Posterior cingulate gyrus (tissue), 11 donors: ENCODE data around the gene GNAL.
"Not testable (repeated sequence)": the region's sequence is repeated elsewhere in the genome, so short reads cannot be mapped to it uniquely, and the experiment has no call there.

Experiments used
- DNase-seq, 10 donors: peaks; one replicate each; pipeline versions ENCODE4 v3.0.0 to v3.0.0-alpha.2; 2020 to 2021; ENCODE audit warnings: mixed read lengths in 3 of 10
- intact Hi-C: fragments of 100-400 bp; cut with DNase I; formaldehyde crosslinking; loops from one replicate; pipeline ENCODE4 v1.15.1; 2023

GNAL gene

DNA sequence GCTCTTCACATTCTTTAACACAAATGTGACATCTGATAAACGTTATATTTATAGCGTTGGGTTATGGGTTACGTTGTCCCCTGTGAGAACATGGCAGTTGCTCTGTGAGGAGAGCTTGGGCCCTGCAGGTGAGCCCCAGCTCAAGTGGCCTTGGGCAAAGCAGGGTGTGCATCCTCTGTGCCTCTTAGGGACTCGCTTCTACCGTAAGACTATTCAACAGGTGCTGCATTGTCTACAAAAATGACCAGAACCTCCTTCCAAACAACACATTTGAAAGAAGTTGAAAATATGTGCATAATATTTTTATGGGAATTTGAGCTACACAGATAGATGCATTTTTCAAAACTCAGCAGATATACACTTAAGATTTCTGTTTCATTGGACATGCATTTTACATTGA is 145.7 kb downstream of the GNAL start:
- no peak for DNase-seq
- intact Hi-C loops = no loop called here

DNA sequence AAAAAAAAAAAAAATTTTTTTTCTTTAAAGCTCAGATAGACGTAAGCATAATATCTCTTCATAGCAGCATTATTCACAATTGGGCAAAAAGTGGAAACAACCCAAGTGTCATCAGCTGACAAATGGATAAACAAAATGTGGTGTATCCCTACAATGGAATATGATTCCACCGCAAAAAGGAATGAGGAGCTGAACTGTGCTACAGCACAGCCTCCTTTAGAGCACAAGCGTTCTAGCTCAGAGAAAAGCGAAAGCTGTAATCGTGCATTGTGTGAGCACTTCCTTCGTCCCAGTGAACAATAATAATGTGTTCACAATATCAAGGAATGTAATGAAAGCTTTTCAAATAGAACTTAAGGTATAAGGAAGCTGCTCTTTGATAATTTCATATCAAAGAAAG is 150.5 kb downstream of the GNAL start:
- intact Hi-C loops = no loop called here
- DNase-seq = no peak

DNA sequence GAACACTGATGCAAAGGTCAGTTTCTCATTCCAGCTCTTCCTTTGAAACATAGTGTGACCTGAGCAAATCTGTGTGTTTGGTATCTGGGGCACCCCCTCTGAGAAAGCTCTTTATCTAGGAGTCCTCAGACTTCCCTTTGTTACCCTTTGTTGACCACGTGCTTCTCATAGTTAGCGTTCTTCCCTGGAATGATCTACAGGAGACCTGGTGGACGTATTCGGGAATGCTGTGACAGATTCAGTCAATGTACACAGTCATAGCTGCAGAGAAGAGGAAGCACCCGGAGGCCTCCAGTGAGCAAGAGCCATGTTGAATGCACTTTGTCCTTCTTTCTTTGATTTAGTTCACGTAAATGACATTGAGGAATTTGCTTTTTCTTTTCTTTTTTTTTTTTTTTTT is 151.4 kb downstream of the GNAL start:
- intact Hi-C loops = loop anchor here (10.0 kb wide), 1 partner anchor 106 kb away; no protein-coding TSS in a partner anchor
- no peak for DNase-seq

DNA sequence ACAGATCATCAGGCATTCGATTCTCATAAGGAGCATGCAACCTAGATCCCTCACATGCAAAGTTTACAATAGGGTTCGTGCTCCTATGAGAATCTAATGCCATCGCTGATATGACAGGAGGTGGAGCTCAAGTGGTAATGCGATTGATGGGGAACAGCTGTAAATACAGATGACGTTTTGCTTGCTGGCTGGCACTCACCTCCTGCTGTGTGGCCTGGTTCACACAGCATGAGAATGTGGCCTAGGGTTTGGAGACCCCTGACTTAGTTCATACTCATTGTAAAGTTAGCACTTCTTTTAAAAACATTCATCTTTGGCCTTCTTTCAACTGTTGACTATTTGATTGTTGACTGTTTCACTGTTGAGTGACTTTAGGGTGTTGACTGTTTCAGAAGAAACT is 153.5 kb downstream of the GNAL start:
- intact Hi-C loops = loop anchor here (10.0 kb wide), 1 partner anchor 108 kb away; no protein-coding TSS in a partner anchor
- DNase-seq = no peak

DNA sequence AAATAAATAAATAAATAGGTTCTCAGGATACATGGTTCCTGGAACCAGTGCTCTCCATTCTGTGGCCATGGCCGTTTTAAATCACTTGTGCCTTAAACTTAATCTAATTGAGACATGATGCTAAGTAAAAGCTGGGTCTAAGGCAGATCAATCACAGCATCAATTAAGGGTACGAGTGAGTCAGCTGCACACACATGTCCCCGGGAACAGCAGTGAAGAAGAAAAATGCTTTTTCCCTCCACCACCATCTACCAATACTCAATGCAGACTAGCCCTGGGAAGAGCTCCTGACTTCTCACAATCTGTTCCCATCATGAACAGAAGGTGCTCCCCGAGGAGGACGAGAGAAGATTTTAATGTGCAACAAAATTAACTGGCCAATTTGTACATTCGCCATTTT is 155.4 kb downstream of the GNAL start:
- no peak for DNase-seq
- intact Hi-C loops = loop anchor here (10.0 kb wide), 1 partner anchor 110 kb away; no protein-coding TSS in a partner anchor

DNA sequence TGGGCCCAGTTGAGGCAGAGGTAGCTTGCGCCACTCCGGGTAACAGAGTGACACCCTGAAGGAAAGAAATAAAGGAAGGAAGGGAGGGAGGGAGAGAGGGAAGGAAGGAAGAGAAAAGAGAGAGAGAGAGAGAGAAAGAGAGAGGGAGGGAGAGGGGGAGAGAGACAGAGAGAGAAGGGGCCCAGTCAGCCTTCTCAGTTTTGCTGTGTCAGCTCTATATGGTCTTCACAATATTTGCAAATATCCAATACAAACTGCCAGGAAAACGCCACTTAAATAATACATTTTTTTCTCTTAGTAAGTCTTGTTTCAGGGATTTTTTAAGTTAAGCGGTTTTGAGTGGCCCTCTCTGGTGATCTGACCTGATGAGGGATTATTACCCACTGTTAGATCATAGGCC is 156.6 kb downstream of the GNAL start:
- intact Hi-C loops = loop anchor here (10.0 kb wide), 1 partner anchor 111 kb away; no protein-coding TSS in a partner anchor
- no peak for DNase-seq

DNA sequence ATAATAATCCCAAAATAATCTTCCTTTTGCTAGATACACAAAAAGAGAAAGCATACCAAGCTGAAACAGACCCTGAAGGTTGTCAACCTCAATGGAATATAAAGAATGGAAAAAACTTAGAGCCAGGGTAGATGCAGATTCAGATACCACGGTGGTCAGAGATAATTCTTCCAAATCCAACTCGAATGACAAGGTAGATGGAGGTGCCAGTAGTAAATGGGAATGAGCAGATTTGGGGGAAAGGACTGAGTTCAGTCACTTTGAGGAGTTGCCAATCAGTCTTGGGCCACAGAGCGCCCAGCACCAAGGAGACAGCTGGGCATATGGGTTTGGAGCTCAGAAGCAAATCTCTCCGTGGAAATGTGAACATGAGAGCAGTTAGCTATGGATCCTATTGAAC is 158.7 kb downstream of the GNAL start:
- intact Hi-C loops = loop anchor here (10.0 kb wide), 1 partner anchor 113 kb away; no protein-coding TSS in a partner anchor
- DNase-seq = no peak

DNA sequence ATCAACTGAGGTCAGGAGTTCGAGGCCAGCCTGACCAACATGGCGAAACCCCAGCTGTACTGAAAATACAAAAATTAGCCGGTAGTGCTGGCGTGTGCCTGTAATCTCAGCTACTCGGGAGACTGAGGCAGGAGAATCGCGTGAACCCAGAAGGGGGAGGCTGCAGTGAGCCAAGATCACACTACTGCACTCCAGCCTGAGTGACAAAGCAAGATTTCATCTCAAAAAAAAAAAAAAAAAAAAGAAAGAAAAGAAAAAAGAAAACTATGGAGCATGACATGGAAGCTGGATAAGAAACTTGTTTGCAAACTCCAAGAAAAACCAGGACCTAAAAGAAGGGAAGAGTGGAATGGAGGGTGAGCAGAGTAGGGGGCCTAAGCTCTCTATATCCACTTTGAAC is 160.2 kb downstream of the GNAL start:
- intact Hi-C loops = loop anchor here (10.0 kb wide), 1 partner anchor 114 kb away; no protein-coding TSS in a partner anchor
- DNase-seq = peak in 1 of 10 donors; percentile 47

DNA sequence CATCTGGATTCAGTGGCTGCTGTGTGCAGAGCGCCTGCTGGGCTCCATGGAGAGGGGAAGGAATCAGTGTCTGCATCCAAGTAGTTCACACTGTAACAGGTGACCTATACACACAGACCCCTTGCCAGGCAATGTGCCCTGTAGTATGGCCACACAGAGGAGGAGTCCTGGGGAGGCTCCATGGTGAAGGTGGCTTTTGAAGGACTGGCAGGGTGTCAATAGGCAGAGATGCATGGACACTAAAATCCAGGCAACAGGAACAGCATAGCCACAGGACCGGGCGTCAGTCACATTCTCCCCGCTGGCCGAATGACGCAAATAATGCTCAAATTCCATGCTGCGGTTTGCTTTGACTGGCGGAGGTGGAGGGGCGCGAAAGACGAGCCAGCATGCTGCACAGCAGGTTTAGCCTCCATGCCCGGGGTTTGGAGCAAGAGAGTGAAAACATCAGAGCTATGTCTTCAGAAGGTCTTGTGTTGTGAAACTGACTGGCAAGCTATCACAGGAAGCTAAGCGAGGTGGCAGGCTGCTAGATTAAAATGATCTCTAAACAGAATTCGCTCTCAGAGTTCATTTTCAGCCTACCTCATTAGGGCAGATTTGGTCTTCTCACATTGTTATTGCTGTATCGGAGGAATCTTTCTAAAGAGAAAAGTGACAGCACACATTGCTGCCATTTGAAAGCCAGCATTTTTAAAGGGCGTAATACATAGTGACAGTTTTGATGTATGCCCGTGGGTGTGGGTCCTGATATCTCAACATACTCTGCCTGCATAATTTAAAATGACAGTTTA is 161.0 kb downstream of the GNAL start:
- DNase-seq = peak in 9 of 10 donors; percentile 41 to 92 (median 60)
- intact Hi-C loops = loop anchor here (2.0 to 10.0 kb wide), 2 partner anchors 59 to 115 kb away; partner anchors contain the start of gene MPPE1

DNA sequence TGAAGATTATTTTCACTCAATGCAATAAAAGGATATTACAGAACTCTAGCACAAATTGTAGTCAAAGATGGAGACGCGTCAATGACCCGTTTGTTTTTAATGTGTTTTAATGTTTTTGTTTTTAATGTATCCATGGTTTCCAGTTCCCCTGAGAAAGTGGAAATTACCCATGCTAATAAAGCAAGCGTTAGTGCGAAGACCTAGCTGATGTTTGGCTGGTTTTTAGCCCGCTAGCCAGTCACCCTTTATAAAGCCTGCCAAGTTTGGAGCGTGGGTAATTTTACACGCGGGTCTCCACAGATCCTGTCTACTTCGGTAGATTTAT is 161.7 kb downstream of the GNAL start:
- intact Hi-C loops = loop anchor here (2.0 kb wide), 1 partner anchor 58 kb away; the partner anchor contains the start of gene MPPE1
- DNase-seq = no peak

DNA sequence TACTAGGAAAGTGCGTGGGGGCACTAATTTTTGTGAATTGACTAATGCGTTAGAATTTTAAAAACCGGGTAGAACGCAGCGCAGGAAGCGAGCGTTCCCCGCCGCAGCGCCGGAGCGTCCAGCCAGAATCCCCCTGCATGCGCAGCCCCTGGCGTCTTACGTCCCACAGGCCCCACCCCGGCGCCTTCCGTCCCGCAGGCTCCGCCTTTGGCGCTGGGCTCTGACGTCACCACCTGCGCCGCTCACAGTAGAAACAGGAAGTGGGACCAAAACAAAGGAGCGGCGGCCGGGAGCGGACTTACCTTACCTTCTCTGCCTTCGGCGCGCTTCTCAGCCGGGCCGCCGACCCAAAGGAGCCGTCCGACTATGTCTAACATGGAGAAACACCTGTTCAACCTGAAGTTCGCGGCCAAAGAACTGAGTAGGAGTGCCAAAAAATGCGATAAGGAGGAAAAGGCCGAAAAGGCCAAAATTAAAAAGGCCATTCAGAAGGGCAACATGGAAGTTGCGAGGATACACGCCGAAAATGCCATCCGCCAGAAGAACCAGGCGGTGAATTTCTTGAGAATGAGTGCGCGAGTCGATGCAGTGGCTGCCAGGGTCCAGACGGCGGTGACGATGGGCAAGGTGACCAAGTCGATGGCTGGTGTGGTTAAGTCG is 162.2 kb downstream of the GNAL start, which contains the start of gene CHMP1B:
Gene CHMP1B, plus strand, starts transcription at position 268 of the 660 bp plus-strand sequence. Its CDS starts 99 bp downstream, at position 367.
- peak; percentile 97 to 100 (median 98) for DNase-seq
- intact Hi-C loops = loop anchor here (2.0 kb wide), 1 partner anchor 58 kb away; the partner anchor contains the start of gene MPPE1

DNA sequence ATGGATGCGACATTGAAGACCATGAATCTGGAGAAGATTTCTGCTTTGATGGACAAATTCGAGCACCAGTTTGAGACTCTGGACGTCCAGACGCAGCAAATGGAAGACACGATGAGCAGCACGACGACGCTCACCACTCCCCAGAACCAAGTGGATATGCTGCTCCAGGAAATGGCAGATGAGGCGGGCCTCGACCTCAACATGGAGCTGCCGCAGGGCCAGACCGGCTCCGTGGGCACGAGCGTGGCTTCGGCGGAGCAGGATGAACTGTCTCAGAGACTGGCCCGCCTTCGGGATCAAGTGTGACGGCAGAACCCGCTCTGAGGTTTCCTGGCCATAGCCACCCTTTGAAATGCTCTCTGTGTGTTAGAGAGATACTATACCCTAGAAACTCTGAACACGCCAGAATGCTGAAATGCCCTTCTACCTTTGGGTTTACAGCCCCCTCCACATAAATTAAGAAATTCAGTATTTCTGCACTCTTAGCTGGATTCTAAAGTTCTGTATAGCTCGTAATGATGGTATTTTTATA is 162.8 kb downstream of the GNAL start:
- intact Hi-C loops = loop anchor here (2.0 kb wide), 1 partner anchor 57 kb away; the partner anchor contains the start of gene MPPE1
- DNase-seq = peak in 5 of 10 donors; percentile 13 to 85 (median 40)

DNA sequence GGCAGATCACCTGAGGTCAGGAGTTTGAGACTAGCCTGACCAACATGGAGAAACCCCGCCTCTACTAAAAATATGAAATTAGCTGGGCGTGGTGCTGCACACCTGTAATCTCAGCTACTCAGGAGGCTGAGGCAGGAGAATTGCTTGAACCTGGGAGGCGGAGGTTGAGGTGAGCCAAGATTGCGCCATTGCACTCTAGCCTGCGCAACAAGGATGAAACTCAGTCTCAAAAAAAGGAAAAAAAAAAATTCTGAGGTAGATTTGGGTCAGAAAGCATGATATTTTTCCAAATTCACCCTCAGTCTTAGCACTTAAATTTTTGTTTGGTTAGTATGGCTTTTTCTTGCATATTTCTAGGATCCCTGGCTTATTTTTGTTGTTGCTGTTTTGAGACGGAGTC is 165.5 kb downstream of the GNAL start:
- intact Hi-C loops, DNase-seq: not testable (repeated sequence)

DNA sequence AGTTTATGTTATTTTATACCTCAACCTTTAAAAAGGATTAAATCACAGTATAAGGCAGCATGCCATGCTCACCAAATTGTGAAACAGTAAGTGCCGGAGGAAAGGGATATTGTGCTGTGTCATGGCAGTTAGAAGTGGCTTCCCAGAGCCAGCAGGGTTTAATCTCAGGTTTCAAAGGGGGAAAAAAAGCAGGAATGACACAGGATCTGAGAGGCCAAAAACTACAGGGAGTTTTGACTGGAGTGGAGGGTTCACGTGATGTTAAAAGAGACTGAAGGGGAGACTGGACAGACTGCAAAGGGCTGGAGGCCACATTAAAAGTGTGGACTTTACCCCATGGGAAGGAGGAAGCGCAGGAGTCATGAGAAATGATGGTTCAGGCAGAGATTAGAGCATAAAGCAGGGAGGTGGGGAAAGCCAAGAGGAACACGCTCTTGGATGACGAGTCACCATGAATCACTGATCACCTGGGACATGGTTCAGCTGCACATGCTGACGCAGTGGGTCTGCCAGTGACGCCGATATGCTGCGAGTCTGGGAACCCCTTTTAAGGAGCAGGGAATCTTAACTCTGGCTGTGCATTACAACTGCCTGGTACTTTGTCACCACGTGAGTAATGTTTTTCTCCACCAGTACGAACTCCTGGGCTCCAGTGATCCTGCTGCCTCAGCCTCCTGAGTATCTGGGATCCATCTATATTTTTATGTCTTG is 168.3 kb downstream of the GNAL start:
- intact Hi-C loops = no loop called here
- peak in 6 of 10 donors; percentile 20 to 89 (median 47) for DNase-seq

DNA sequence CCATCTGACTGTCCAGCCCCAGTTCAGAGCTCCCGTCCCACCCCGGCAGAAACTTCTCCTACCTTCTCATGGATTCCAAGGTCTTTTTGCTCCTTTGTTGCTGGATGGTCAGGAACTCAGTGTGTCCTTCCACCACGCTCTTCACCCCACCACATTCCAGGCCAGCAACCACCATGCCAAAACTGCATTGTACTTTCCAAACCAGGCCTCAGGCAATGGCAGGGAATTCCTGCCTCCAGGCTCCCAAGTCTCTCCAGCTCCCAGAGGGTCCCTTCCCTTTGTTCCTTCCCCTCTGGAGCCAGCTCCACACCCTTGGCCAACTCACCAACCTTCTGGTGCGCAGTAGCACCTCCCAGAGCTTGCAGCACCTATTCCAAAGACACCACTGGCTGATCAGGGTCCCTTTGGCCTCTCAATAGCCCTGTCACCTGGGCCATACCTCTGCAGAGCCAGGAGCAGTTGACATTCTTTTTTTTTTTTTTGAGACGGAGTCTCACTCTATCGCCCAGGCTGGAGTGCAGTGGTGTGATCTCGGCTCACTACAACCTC is 170.3 kb downstream of the GNAL start:
- DNase-seq = no peak
- intact Hi-C loops = no loop called here

DNA sequence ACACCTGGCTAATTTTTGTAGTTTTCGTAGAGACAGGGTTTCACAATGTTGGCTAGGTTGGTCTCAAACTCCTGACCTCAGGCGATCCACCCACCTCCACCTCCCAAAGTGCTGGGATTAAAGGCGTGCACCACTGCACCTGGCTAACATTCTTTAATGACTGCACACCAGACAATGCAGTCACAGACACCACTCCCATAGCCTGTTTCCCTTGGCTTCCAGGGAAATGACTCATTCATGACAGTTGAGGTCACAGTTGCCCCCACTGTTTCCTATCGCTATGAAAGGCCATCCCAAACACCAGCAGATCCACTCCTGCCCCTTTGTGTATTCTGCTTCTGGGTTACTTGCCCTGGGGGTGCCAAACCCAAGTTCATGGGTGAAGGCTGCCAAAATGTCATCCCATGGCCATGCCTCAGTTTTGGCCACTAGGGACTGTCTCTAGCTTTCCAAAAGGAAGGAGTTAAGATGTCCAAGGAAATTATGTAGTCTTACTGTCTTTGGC is 170.9 kb downstream of the GNAL start:
- DNase-seq = no peak
- intact Hi-C loops = loop anchor here (2.0 kb wide), 1 partner anchor 27 kb away; no protein-coding TSS in a partner anchor

DNA sequence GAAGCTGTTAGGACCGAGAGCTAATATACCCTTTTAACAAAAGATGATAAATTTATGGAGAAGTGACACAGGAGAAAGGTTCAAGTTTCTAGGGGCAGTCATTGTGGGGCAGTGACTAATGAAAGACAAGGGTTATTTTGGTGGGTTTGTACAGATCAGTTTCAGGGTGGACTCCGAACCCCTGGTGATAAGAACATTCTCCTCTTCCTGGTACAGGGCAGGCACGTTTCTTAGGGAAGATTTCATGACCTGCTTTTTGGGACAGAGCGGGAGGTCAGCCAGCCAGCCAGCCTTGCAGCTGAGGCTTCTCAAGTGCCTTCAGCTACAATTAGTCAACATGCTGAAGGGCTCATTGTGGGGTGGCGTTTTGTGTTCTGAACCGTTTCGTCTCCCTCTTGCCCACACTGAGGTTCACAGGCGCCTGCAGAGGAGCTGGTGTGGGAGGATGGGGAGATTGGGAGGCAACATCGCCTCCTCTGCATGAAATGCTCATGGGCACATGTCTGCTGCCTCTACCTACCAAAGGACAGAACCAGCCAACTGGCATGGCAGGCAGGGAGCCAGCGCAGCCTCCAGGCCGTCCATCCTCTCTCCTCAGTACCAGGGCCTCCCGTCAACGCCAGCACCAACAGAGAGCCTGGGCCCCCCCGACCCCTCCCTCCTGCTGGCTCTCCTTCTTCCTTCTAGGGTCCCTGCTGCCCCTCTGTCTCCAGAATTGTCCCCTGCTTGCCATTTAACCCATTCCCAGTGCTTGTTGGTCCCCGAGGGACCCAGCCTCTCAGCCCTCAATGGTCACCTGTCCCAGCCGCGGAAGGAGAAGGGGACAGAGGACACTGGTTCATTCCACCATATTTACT is 171.8 kb downstream of the GNAL start:
- intact Hi-C loops = loop anchor here (2.0 kb wide), 1 partner anchor 28 kb away; no protein-coding TSS in a partner anchor
- no peak for DNase-seq

DNA sequence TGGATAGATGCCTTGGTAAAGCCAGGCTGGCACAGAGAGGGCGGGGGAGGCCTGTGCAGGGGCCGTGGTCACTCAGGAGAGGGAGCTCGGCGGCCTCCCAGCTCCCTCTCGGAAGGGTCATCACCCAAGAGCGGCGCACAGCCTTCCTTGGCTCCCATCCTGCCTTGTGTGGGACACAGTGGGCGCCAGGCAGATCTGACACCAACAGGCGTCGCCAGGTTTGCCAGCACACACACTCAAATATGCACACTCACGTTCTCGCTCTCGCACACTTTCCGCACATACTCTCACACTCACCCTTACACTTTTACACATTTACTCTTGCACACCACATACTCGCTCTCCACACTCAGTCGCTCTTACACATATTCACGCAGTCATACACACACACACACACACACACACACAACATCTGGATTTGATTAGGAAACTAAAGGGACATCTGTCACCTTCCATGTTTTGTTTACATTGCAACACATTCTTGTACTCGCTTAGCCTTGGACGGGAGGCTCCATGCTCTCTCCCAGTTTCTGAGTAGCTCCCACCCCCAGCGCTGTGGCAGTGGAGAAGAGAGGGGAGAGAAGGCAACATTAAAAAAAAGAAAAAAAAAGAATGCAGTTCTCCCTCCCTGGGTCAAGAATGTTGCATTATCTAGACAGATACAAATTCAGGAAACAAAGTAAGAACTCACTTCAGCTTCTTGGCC is 172.7 kb downstream of the GNAL start:
- no peak for DNase-seq
- intact Hi-C loops = loop anchor here (2.0 kb wide), 1 partner anchor 29 kb away; no protein-coding TSS in a partner anchor
